Measurements from ENCODE around the gene TCERG1L. TPM values are rescaled to one million over a fixed set of nuclear protein-coding genes. Genes with fewer than 3 reads are reported as not detected.
"Not testable (repeated sequence)": the region's sequence is repeated elsewhere in the genome, so short reads cannot be mapped to it uniquely, and the experiment has no call there.

TCERG1L gene
- total RNA-seq, 1 donor from 2014 or later, result not detected

DNA sequence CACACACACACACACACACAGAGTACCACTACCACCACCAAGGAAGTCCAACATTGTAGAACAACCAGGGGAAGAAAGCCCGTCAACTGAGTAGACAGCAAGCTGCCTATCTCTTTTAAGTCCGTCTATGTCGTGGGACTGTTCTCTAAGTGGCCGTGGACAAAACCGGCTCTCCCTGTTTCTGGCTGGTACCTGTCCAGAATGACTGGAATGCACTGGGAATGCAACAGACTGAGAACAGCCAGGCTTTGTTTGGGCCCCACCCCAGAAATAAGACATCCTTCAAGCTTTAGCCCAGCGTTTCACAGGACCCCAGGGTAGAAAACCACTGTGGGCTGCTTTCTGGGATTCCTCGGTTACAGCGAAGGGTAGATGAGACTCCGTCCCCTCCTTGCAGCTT, 203.6 kb downstream of the TCERG1L start:
- no peak for DNase-seq (ENCODE audit: low read depth)

DNA sequence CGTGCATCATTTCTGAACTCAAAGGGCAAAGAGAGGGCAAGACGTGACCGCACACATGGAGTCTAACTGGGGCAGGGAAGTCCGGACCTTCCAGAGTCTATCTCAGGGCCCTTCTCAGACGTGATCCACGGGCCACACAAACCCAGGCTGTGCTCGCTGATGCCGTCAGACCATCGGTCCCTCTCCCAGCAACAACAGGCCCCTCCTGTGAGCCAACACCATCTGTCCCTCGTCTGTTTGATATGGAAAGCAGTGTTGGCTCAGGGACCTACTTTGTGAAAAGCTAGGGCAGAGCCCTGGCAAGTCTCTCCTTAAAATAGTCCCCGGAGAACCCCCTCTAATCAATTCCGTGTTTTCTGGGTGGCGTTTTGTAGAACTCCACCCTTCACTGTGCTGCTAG, 208.8 kb downstream of the TCERG1L start:
- DNase-seq (ENCODE audit: low read depth), result no peak

DNA sequence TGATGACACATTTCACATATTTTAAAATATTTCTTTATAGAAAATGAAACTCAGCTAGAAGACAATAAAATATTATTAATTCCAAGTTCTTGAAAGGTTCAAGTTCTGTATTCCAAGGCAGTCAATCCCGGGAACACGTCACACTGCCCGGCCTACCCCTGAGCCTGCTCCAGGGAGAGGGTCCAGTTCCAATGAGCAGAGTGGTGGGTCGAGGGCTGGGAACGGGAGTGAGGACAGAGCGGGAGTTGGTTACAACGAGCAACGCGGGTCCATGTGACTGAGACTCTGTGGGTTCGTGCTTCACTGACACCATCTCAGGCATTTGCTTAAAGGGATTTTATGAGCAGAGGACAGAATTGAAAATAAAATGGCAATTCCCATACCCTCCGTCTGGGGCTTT, 209.4 kb downstream of the TCERG1L start:
- no peak for DNase-seq (ENCODE audit: low read depth)

DNA sequence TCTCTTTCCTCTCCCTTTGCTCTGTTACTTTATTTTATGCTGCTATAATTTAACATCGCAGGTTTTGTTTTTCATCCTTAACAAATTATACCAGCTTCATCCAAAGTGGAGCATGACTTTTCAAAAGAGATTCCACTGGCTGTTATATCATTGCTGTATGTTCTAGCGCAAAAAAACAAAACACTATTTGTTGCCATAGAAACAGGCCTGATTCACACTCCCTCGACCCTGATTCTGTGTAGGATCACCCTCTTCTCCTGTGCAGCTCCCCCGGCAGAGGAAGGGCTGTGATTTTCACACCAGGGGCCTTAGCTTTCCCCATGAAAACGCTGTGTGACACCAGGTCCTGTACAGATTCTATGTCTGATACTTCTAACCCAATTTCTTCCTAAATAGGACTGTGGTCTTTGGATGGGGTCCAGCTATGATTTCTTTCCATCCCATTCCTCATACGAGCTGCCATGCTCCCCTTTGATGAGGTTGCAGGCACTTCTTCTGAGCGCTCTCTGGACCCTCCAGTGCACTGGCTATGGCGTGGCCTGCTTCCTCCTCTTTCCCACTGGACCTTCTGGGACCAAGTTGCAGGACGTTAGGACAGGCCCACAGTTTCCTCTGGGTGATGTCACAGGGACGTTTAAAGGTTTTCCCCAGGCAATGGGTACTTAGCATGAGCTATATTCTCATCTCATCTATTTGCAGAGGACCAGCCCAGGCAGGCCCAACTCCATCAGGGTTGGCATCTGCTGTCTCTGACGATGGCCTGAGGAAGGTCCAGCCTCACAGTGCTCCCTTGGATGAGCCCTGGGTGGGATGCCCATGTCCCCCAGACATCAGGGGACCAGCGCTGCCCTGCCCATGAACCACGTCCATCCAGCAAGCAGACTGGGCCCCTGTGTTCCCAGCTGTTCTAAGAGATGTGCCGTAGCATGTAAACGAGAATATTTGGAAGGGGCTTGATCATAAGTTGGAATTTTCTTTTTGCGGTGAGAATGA, 210.8 kb downstream of the TCERG1L start:
- not testable (repeated sequence) for DNase-seq (ENCODE audit: low read depth)

DNA sequence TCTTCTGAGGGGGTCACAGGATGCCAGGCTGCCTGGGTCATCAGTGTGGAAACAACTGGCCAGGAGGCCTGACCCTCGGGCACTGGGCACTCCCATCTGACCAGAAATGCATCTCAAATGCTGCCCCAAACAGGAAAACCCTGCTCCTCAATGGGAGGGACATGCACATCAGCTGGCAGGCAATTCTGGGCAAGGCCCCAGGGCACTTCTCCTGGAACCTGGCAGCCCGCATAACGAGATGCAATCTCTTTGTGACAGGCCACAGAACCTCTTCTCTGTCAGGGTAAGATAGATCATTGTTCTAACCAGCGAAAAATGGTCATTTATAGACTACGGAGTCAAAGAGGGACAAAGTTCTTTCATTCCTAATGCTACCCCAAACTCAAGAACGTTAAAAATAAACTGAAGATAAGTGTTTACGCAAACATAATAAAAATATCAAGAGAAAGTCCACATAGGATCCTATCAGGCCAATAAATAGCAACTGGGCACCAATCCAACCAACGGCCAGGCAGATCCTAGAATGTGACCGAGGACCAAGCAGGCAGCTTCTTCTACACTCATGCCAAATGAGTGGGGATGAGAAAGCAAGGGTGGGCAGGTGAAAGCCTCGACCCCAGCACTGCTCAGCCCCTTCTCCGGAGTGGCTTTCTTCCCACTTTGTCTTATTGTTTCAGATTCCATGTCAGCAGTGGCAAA, 212.3 kb downstream of the TCERG1L start:
- peak; percentile 5 for DNase-seq (ENCODE audit: low read depth)

DNA sequence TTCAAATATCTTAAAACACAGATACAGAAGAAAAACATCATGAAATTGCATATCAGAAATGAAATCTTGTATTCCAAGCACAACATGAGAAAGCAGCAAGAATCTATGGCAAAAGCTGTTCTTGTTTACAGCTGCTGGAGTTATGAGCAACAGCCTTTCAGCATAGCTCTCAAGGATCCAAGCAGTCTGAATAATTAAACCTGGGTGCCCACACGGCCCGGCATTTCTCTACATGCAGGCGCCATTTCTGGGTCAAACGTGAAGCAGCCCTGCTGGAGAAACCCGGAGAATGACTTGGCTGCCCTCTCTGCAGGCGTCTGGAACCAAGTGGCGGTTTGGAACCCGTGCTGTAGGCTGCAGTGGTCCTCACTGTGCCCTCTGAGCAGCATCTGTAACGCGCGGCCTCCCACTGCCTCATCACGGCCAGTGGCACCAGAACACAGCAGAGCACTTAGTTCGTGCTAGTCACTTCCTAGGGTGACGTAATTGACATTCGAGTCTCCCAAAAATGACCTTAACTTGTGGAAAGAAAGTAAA, 213.0 kb downstream of the TCERG1L start:
- no peak for DNase-seq (ENCODE audit: low read depth)

DNA sequence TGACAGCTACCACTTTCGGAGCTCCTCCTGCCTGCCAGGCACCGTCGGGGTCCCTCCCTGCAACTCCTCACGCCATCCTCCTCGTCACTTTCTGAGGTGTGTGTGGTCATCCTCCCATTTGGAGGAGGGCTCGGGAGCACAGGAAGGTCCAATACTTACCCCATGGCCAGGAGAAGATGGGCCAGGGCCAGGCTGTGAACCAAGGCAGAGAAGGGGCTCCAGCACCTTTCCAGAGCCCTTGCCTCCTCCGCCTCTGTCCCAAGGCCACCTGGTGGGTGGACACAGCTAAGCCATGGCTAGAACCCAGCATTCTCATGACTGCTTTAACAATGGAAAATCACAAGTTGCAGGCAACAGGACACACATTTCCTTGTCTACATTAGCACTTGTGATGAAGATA, 215.5 kb downstream of the TCERG1L start:
- DNase-seq (ENCODE audit: low read depth), result no peak

DNA sequence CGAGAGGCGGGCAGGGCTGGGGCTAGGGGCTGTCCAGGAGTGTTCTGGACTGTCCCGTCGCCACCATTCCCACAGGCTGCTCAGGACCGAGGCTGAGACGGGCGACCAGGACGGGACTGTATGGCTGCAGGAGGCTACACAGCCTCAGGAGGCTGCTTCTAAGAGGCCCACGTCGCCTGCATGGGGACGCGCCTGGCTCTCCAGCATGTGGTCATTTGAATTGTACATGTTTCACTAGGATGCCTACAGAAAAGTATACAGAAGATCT, 216.3 kb downstream of the TCERG1L start:
- no peak for DNase-seq (ENCODE audit: low read depth)

DNA sequence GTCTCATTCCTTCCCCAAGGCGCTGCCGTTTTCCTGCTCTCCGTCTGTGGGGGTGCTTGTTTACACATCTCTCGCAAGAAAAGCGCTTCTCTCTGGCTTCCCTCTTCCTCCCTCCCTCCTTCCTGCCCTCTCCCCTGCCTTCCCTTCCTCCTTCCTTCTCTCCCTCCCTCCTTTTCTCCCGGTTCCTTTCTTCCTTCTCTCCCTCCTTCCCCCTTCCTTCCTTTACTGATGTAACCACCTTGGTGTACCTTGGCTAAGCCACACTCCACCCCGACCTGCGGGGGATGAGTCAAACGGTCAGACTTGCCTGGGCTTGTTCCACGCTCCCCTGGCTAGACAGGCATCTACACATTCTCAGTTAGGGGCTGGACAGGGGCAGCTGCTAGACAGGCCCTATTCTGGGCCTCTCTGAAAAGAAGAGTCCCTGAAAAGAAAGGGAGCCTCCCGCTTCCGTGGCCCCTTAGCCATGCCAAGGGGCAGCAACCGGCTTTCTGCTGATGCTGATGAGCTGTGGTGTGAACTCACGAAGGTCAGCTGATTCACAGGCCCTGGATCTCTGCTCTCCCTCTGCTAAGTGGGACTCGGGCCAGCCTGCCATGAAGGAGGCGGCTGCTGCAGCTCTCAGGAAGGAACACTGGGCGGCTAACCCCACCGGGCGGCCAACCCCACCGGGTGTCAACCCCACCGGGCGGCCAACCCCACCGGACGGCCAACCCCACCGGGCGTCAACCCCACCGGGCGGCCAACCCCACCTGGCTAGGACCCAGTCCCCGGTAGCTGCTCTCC, 216.8 kb downstream of the TCERG1L start:
- peak; percentile 1 for DNase-seq (ENCODE audit: low read depth)

DNA sequence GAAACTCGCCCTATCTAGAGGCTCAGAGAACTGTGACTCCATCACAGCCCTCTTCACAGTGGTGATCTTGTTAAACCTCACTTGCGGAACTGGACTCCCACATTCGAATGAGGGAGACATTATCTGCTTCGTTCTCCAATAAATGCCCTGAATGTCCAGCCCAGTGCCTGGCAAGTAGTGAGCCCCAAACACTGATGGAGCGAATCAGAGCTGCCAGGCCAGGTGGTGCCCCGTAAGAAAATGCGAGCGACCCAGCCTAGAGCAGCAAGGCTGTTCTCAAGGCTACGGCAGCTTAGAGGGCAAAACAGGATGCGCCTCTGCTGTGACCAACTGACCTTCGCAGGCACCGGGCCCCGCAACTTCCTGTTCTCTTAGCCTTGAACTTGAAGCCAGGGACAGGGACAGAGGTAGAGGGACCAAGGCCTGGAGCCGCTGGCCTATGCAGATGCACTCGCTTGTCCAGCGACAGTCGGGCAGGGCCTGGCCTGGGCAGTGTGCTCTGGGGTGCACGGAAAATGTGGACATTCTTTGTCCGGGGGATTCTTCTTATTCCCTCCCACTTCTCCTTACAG, 217.6 kb downstream of the TCERG1L start:
- DNase-seq (ENCODE audit: low read depth), result no peak

DNA sequence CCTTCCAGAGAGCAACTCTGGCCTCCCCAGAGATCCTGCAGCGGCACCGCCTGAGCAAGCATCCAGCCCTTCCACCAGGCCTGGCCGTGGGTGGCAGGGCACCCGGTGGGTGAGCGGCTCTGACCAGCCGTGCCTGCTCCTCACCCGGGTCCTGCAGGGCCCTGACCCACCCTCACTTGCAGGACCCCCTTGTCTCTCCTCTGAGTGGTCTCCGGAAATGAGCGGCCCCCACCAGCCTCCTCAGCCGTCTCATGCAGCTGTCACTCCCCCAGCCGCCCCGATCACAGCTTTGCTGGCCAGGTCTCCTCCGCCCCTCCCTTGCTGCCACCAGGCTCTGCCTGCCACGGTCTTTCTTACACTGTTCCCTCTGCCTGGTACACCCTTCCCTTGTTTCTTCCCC, 218.2 kb downstream of the TCERG1L start:
- DNase-seq (ENCODE audit: low read depth), result no peak

DNA sequence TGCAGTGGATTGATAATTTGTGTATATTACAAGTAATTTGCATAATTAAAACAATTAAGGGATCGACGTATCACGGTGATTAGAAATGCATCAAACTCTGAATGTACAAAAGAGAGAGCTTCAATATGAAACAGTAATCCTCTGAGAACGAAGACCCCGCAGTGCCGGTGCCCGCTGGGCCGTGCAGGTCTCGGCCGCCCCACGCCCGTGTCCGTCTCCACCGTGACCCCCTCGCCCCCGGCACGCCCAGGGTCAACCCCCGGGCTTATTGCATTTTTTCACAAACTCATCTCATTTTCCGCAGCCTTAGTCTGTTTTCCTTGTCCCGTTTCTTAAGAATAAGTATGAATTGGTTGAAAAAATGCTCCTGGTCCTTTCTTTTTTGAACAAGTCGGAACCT, 218.6 kb downstream of the TCERG1L start:
- no peak for DNase-seq (ENCODE audit: low read depth)

DNA sequence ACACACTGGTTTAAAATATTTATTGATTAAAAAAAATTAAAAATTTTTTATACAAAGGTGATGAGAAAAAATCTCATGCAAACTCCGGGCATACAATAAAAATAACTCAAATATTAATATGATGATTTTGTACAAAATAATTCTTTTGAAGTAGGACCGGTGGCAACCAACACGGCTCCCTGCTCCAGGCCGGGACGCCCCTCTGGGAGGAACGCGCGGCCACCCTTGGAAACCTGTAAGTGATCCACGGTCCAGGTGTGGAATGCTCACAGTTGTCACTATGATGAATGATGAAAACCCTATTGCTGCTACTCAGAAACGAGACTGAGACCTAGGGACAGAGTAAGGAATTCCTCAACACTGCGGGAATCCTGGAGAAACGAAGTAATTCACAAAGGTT, 219.1 kb downstream of the TCERG1L start:
- DNase-seq (ENCODE audit: low read depth), result no peak

DNA sequence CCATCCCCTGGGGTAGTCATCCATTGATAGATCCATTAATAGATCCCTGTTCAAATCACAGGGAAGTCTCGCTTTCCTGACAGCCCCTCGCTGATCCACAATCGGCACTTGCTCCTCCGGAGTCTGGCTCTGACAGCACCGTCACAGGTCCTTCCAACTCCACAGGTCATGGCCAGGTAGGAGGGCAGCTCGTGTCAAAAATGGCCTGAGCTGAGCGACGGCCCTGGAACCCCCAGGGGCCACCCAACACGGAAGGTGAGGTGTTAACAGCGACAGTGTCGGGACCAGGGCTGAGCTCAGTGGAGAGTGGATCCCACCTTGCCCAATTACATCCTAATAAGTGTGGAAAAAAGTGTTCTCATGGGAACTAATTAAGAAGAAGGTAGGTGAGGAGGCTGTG, 219.8 kb downstream of the TCERG1L start:
- DNase-seq (ENCODE audit: low read depth), result no peak

DNA sequence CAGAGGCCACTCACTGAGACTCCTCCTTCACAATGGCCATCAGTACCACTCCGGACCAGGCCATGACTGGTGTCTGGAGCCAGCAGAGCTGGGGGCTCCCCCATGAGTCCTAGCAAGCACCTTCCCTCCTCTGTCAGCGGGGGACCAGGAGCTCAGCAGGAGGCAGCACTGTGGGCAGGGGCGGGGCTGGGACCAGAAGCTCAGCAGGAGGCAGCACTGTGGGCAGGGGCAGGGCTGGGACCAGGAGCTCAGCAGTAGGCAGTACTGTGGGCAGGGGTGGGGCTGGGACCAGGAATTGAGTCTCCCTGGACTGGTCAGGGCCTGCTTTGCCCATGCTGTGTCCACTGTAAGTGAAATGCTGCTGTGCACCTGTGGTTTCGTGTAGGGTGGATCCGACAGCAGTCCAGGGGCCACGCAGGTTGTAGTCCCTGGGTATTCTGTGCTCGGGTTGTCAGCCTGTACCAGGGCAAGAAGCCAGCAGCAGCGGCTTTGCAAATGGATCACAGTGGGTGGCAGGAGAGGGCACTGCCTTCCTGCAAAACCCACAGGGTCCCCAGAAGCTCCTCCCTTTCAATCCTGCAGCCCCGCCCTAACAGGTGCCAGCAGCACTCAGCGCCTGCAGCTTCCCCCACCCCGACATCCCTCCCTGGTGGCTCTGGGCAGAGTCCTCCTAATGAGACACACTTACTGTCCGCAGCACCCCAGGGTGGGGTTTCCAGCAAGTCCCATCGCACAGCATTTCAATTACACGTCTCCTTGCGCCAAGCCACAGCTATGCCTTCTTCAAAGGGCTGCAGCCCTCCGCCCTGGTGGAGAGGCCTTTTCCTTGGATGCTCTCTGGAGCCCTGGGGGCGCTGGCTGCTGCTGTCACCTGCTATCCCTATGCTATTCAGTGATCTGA, 220.5 kb downstream of the TCERG1L start:
- no peak for DNase-seq (ENCODE audit: low read depth)

DNA sequence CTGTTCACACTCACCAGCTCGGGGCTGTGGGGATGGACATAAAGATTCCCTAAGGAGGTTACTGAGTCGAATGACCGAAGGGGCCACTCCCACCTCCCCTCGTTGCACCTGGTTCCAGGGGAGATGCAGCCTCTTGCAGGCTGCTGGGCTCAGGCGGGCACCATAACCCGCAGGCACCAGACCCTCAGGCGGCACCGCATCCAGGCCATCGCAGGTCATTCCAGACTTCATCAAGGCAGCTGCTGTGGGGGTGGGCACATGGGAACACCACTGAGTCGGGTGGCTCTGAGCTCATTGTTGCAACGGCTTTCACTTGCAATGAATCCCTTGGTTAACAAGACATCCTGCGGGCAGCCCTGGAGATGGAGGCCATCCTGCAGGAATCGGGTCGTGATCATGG, 221.7 kb downstream of the TCERG1L start:
- no peak for DNase-seq (ENCODE audit: low read depth)

DNA sequence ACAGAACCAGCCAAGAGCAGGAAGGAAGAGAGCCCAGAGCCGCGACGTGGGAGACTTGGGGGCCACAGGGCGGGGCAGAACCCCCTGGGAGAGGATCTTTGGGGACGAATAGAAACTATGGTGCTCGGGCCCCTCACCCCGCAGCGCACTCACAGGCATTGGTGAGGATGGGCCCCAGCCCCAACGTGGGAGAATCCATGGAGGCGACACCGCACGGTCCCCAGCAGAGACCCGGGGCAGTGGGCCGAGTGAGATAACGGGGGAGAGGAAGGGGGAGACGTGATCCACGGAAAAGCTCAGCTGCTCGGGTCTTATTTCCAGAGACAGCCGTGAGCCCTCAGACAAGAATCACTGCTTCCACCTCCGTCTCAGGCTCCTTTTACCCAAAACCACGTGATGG, 222.4 kb downstream of the TCERG1L start:
- DNase-seq (ENCODE audit: low read depth), result no peak

DNA sequence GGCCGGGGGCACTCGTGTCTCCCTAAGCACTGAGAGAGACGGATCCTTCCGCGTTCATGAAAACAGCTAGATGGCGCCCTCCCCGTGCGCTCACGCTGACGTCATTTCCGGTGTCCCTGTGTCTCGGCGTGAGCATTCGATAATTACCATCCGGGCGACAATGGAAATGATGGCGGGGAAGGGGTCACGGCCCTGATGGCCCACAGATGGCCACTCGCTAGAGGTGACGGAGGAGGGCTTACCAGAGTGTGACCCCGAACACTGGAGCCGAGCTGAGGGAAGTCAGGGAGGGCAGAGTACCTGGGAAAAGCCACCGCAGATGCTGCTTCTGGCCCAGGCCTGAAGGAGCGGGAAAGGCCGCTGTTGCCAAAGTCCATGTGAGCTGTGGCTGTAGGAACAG, 222.9 kb downstream of the TCERG1L start:
- DNase-seq (ENCODE audit: low read depth), result no peak

DNA sequence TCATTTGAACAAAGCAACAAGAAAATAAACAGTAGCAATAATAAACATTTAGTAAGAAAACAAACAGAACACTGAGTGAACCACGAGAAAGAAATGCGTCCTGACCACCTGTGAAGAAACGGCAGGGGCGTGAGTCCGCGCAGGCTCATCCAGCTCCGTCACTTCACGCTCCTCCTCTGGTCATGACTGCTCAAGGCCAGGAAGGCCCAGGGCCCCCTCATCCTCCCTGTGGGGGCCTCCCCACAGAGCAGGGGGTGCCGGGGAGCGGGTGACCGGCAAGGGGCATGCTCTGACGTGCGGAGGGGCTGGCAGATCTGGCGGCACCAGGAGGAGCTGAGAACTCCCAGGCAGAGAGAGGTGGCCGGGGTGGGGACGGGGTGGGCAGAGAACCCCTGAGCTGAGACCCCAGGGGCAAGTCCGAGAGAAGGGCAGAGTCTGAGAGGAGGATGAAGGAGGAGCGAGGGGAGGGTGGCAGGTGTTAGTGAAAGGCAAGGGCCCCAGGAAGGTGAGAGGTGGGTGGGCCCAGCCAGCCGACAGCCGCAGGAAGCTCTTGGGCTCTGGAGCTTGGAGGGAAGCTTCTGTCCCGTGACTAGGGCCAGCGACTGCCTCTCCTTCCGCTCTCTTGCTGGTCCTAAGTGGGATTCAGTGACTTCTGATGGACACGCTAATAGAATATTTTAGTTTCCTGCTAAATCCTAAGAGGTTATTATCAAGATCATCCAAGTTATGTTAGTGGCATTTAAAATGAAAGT, 223.9 kb downstream of the TCERG1L start:
- no peak for DNase-seq (ENCODE audit: low read depth)

DNA sequence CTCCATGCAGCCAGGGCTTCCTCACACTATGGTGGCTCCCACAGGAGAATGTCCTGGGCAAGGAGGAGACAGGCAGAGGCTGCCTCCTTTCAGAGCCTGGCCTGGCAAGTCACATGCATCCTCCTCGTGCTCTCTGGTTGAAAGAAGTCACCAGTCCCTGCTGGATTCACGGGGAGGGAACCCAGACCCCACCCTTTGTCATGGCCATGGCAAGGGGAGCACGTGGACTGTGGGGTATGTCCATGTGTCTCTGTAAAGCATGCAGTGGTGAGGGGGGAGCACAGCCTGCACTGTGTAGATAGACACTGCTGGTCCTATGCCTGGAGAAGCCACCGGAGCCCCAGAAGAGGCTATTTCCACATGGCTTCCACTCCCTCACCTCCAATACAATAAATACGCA, 225.0 kb downstream of the TCERG1L start:
- no peak for DNase-seq (ENCODE audit: low read depth)

Data from renal cortical epithelial cell (primary cell).